Measurements from ENCODE around the gene MARK3.

MARK3 gene

GRCh38 chr14:103388664-103389063, 3.4 kb downstream of the MARK3 start:
- TF ChIP-seq, protein P1, sequence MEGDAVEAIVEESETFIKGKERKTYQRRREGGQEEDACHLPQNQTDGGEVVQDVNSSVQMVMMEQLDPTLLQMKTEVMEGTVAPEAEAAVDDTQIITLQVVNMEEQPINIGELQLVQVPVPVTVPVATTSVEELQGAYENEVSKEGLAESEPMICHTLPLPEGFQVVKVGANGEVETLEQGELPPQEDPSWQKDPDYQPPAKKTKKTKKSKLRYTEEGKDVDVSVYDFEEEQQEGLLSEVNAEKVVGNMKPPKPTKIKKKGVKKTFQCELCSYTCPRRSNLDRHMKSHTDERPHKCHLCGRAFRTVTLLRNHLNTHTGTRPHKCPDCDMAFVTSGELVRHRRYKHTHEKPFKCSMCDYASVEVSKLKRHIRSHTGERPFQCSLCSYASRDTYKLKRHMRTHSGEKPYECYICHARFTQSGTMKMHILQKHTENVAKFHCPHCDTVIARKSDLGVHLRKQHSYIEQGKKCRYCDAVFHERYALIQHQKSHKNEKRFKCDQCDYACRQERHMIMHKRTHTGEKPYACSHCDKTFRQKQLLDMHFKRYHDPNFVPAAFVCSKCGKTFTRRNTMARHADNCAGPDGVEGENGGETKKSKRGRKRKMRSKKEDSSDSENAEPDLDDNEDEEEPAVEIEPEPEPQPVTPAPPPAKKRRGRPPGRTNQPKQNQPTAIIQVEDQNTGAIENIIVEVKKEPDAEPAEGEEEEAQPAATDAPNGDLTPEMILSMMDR (IDR thresholded peaks at IDR 0.05; ENCODE audit: low read depth, low read length): no peak
- no peak for DNase-seq
- no peaks in the 10 kb centered on the region for H3K9me3 ChIP-seq (ENCODE audit: severe bottlenecking)
- no peak overlapping the region for H3K4me3 ChIP-seq (ENCODE audit: low read depth, low read length)
- no peak overlapping the region for H3K27ac ChIP-seq
- no peaks in the 10 kb centered on the region for H3K27me3 ChIP-seq (ENCODE audit: insufficient read depth, low read depth, severe bottlenecking)
- H3K36me3 ChIP-seq: peaks cover 8% of the 10 kb centered on the region

DNA sequence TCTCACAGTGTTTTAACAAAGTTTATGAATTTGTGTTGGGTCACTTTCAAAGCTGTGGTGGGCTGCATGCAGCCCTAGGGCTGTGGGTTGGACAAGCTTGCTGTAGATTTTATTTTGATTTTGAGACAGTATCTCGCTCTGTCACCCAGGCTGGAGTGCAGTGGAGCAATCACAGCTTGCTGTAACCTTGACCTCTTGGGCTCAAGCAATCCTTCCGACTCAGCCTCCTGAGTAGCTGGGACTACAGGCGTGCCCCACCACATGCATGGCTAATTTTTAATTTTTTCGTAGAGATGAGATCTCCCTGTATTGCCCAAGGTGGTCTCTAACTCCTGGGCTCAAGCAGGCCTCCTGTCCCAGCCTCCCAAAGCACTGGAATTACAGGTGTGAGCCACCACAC, 5.4 kb downstream of the MARK3 start:
- Histone ChIP-seq H3K36me3 (peaks cover 8% of the 10 kb centered on the region), H3K9me3 (ENCODE audit: severe bottlenecking) (no peaks in the 10 kb centered on the region), H3K27me3 (ENCODE audit: insufficient read depth, low read depth, severe bottlenecking) (no peaks in the 10 kb centered on the region), H3K4me3 (ENCODE audit: low read depth, low read length) (no peak overlapping the region), H3K27ac (no peak overlapping the region)
- TF ChIP-seq, protein P1 (IDR thresholded peaks at IDR 0.05; ENCODE audit: low read depth, low read length): no peak
- DNase-seq: no peak

DNA sequence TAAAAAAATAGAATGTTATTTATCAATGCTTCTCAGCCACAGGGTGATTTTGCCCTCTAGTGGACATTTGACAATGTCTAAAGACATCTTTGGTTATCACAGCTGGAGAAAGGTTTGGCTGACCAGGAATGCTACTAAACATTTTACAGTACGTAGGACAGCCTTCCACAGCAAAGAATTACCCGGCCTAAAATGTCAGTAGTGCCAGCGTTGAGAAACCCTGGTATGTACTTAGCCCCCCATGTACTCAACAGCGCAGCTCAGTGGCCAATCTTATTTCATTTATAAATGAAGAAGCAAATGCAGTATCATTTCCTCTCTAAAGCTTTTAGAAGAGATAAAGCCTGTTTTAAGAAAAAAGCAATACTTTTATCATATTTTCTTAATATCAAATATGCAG, 5.8 kb downstream of the MARK3 start:
- DNase-seq: peak; percentile 29
- no peaks in the 10 kb centered on the region for H3K27me3 ChIP-seq (ENCODE audit: insufficient read depth, low read depth, severe bottlenecking)
- H3K4me3 ChIP-seq (ENCODE audit: low read depth, low read length): no peak overlapping the region
- TF ChIP-seq, protein P1 (IDR thresholded peaks at IDR 0.05; ENCODE audit: low read depth, low read length): peak; percentile 48
- no peaks in the 10 kb centered on the region for H3K9me3 ChIP-seq (ENCODE audit: severe bottlenecking)
- H3K27ac ChIP-seq: no peak overlapping the region
- peaks cover 8% of the 10 kb centered on the region for H3K36me3 ChIP-seq

- Histone ChIP-seq H3K27ac (no peak overlapping the region), H3K27me3 (ENCODE audit: insufficient read depth, low read depth, severe bottlenecking) (no peaks in the 10 kb centered on the region)
Measured at GRCh38 chr14:103392106-103392505, 6.9 kb downstream of the MARK3 start.

GRCh38 chr14:103392572-103392971, 7.4 kb downstream of the MARK3 start:
- DNase-seq: no peak
- Histone ChIP-seq H3K36me3 (peaks cover 8% of the 10 kb centered on the region), H3K27ac (no peak overlapping the region), H3K4me3 (ENCODE audit: low read depth, low read length) (no peak overlapping the region), H3K27me3 (ENCODE audit: insufficient read depth, low read depth, severe bottlenecking) (no peaks in the 10 kb centered on the region), H3K9me3 (ENCODE audit: severe bottlenecking) (no peaks in the 10 kb centered on the region)
- TF ChIP-seq, protein P1 (IDR thresholded peaks at IDR 0.05; ENCODE audit: low read depth, low read length): no peak

More at GRCh38 chr14:103392106-103392505, 6.9 kb downstream of the MARK3 start:
- Histone ChIP-seq H3K4me3 (ENCODE audit: low read depth, low read length) (no peak overlapping the region), H3K9me3 (ENCODE audit: severe bottlenecking) (no peaks in the 10 kb centered on the region), H3K36me3 (peaks cover 8% of the 10 kb centered on the region)
- TF ChIP-seq, protein P1 (IDR thresholded peaks at IDR 0.05; ENCODE audit: low read depth, low read length): no peak
- no peak for DNase-seq

DNA sequence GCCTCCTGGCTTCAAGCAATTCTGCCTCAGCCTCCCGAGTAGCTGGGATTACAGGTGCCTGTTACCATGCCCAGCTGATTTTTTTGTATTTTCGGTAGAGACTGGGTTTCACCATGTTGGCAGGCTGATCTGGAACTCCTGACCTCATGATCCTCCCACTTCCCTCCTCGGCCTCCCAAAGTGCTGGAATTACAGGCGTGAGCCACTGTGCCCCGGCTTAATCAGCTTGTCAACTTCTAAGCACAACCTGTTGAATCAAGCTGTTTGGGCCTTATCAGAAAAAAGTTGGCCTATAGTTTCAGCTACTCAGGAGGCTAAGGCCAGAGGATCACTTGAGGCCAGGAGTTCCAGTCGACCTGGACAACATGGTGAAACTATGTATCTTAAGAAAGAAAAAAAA, 7.9 kb downstream of the MARK3 start:
- TF ChIP-seq, protein P1 (IDR thresholded peaks at IDR 0.05; ENCODE audit: low read depth, low read length): no peak
- Histone ChIP-seq H3K4me3 (ENCODE audit: low read depth, low read length) (no peak overlapping the region), H3K36me3 (peaks cover 6% of the 10 kb centered on the region), H3K27ac (no peak overlapping the region), H3K9me3 (ENCODE audit: severe bottlenecking) (no peaks in the 10 kb centered on the region), H3K27me3 (ENCODE audit: insufficient read depth, low read depth, severe bottlenecking) (no peaks in the 10 kb centered on the region)
- no peak for DNase-seq
